Keratinocyte (primary cell): ENCODE results near the gene SPTLC3.

Experiments
- EZH2 ChIP-seq: IDR thresholded peaks from one replicate; pipeline ENCODE4 v1.6.1; 2012; ENCODE audit warnings: inconsistent platforms, mild to moderate bottlenecking, low read length, moderate library complexity
- TF ChIP-seq, protein P1 (sequence below), 3 experiments: IDR thresholded peaks in 1 of 3; conservative IDR thresholded peaks in 1 of 3; optimal IDR thresholded peaks in 1 of 3; 2 replicates in 2 of 3; 3 replicates in 1 of 3; pipeline versions ENCODE3 to v1.5.1; 2011; ENCODE audit warnings: low read length in 3 of 3, mild to moderate bottlenecking in 3 of 3, moderate library complexity in 2 of 3, control low read depth in 1 of 3, inconsistent platforms in 1 of 3; ENCODE audit not compliant: insufficient read depth in 2 of 3; ENCODE audit errors: extremely low read depth in 1 of 3

DNA sequence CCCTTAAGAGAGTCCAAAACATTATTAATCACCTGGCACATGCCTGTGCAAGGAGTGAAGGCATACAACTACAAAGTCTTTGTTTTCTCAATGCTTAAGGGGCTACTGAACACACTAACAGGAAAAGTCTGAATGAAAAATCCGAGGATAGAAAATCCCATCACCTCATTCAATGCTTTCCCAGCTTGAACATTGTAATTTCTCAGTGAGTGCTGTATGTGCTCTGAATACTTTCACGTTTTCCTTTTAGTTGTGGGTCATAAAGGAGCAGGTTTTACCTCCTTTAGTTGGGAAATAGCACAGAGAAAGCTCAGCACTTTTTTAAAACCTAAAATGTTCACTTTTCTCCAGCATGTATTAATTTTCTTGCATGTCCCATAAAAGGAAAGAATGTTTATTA is 45.9 kb upstream of the SPTLC3 start:
- TF ChIP-seq, protein P1, sequence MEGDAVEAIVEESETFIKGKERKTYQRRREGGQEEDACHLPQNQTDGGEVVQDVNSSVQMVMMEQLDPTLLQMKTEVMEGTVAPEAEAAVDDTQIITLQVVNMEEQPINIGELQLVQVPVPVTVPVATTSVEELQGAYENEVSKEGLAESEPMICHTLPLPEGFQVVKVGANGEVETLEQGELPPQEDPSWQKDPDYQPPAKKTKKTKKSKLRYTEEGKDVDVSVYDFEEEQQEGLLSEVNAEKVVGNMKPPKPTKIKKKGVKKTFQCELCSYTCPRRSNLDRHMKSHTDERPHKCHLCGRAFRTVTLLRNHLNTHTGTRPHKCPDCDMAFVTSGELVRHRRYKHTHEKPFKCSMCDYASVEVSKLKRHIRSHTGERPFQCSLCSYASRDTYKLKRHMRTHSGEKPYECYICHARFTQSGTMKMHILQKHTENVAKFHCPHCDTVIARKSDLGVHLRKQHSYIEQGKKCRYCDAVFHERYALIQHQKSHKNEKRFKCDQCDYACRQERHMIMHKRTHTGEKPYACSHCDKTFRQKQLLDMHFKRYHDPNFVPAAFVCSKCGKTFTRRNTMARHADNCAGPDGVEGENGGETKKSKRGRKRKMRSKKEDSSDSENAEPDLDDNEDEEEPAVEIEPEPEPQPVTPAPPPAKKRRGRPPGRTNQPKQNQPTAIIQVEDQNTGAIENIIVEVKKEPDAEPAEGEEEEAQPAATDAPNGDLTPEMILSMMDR (optimal IDR thresholded peaks at IDR 0.05 in 1 of 3, IDR thresholded peaks at IDR 0.05 in 1 of 3, conservative IDR thresholded peaks at IDR 0.05 in 1 of 3; ENCODE audit: extremely low read depth in 1 of 3, insufficient read depth in 2 of 3, low read length in 3 of 3) = no peak
- no peak for TF ChIP-seq EZH2
